HepG2 (cell line): Measurements from ENCODE around the gene SNX21. TPM values are rescaled to one million over a fixed set of nuclear protein-coding genes. Genes with fewer than 3 reads are reported as not detected.
A peak's percentile ranks its signal among the peaks of the same experiment; 100 is the strongest.

Experiments used
- ARNT2 ChIP-seq: sonication (generic); formaldehyde crosslinking; IDR thresholded peaks from 2 replicates; pipeline ENCODE4 v1.8.0; 2022; ENCODE audit warnings: mild to moderate bottlenecking, low read depth, missing genetic modification reagents, moderate library complexity
- CHD4 ChIP-seq: fragments of 200-600 bp; sonication (generic); IDR thresholded peaks from 2 replicates; pipeline ENCODE4 v1.7.0; 2017; ENCODE audit warnings: mild to moderate bottlenecking, low read length, borderline replicate concordance
- CREBL2 ChIP-seq: sonication (generic); formaldehyde crosslinking; IDR thresholded peaks from 2 replicates; pipeline ENCODE4 v1.8.1; 2023; ENCODE audit warnings: missing genetic modification reagents, mild to moderate bottlenecking, borderline replicate concordance
- EHMT2 ChIP-seq: fragments of 200-600 bp; sonication (generic); IDR thresholded peaks from 2 replicates; pipeline ENCODE4 v1.7.0; 2017; ENCODE audit warnings: antibody characterized with exemption, low read depth, low read length, borderline replicate concordance
- FOXA3 ChIP-seq: IDR thresholded peaks from 2 replicates; pipeline ENCODE4 v1.6.1; 2016; ENCODE audit warnings: missing genetic modification reagents, missing compliant biosample characterization
- FOXM1 ChIP-seq: sonication (generic); formaldehyde crosslinking; IDR thresholded peaks from 2 replicates; pipeline ENCODE4 v1.5.0; 2020; ENCODE audit warnings: missing genetic modification reagents
- GATAD2A ChIP-seq: IDR thresholded peaks from 2 replicates; pipeline ENCODE4 v1.6.1; 2016
- HOXD1 ChIP-seq: sonication (generic); formaldehyde crosslinking; IDR thresholded peaks from 2 replicates; pipeline ENCODE4 v1.5.0; 2020; ENCODE audit warnings: missing genetic modification reagents
- ISL2 ChIP-seq: sonication (generic); formaldehyde crosslinking; IDR thresholded peaks from 2 replicates; pipeline ENCODE4 v1.5.0; 2020; ENCODE audit warnings: missing genetic modification reagents
- NR2F1 ChIP-seq, 2 experiments: fragments of 450-650 bp in 1 of 2; formaldehyde crosslinking in 1 of 2; IDR thresholded peaks; 2 replicates each; pipeline versions ENCODE4 v1.5.0 to v1.6.1; 2016 to 2020; ENCODE audit warnings: mild to moderate bottlenecking in 1 of 2, missing compliant biosample characterization in 1 of 2, missing genetic modification reagents in 1 of 2, moderate library complexity in 1 of 2
- PAX8 ChIP-seq: sonication (generic); formaldehyde crosslinking; IDR thresholded peaks from 2 replicates; pipeline ENCODE4 v1.8.0; 2022; ENCODE audit warnings: mild to moderate bottlenecking, missing genetic modification reagents, borderline replicate concordance
- RARA ChIP-seq: IDR thresholded peaks from 2 replicates; pipeline ENCODE4 v1.6.1; 2016; ENCODE audit warnings: missing genetic modification reagents, missing compliant biosample characterization
- SIN3B ChIP-seq: fragments of 150-350 bp; IDR thresholded peaks from 2 replicates; pipeline ENCODE4 v1.6.1; 2014; ENCODE audit warnings: low read length
- SPEN ChIP-seq: sonication (generic); formaldehyde crosslinking; IDR thresholded peaks from 2 replicates; pipeline ENCODE4 v1.5.1; 2020; ENCODE audit warnings: low read depth, mild to moderate bottlenecking, missing genetic modification reagents
- TARDBP ChIP-seq: sonication (generic); formaldehyde crosslinking; IDR thresholded peaks from 2 replicates; pipeline ENCODE4 v1.8.0; 2022; ENCODE audit warnings: mild to moderate bottlenecking, missing genetic modification reagents
- THRA ChIP-seq: sonication (generic); formaldehyde crosslinking; IDR thresholded peaks from 2 replicates; pipeline ENCODE4 v1.4.0; 2020; ENCODE audit warnings: missing genetic modification reagents, borderline replicate concordance
- XBP1 ChIP-seq: sonication (generic); formaldehyde crosslinking; IDR thresholded peaks from 2 replicates; pipeline ENCODE4 v1.5.0; 2020; ENCODE audit warnings: missing genetic modification reagents
- ZNF121 ChIP-seq: sonication (generic); formaldehyde crosslinking; IDR thresholded peaks from 2 replicates; pipeline ENCODE4 v1.5.0; 2020; ENCODE audit warnings: mild to moderate bottlenecking, missing genetic modification reagents
- ZNF136 ChIP-seq: sonication (generic); formaldehyde crosslinking; IDR thresholded peaks from 2 replicates; pipeline ENCODE4 v1.8.1; 2022; ENCODE audit warnings: low read depth, mild to moderate bottlenecking, moderate library complexity, missing genetic modification reagents
- ZNF430 ChIP-seq: sonication (generic); formaldehyde crosslinking; IDR thresholded peaks from 2 replicates; pipeline ENCODE4 v1.9.0; 2021; ENCODE audit warnings: mild to moderate bottlenecking, missing genetic modification reagents
- ZNF619 ChIP-seq: sonication (generic); formaldehyde crosslinking; IDR thresholded peaks from 2 replicates; pipeline ENCODE4 v1.4.0; 2020; ENCODE audit warnings: mild to moderate bottlenecking, missing genetic modification reagents
- ZNF770 ChIP-seq: sonication (generic); formaldehyde crosslinking; IDR thresholded peaks from 2 replicates; pipeline ENCODE4 v1.5.0; 2020; ENCODE audit warnings: mild to moderate bottlenecking, missing genetic modification reagents
- polyA plus RNA-seq, 8 experiments: library from polyadenylated mRNA; depleted of rRNA in 3 of 8; stranded (reverse) in 7 of 8; unstranded in 1 of 8; fragments of >200 nt; fragmentation: Illumina TruSeq in 4 of 8; extraction: Trizol in 4 of 8; gene quantifications; 2 replicates each; pipeline versions ENCODE4 v1.2.1 to v1.2.3, GENCODE V29; 2011 to 2016; ENCODE audit warnings: low read depth in 4 of 8, missing spikeins in 1 of 8, mixed read lengths in 1 of 8; ENCODE audit not compliant: insufficient read depth in 1 of 8
- total RNA-seq, 5 experiments: library from RNA; depleted of rRNA; stranded (reverse); fragments of >200 nt; fragmentation: Illumina TruSeq; extraction: Trizol; gene quantifications; 2 replicates each; pipeline ENCODE4 v1.2.3, GENCODE V29; 2016; ENCODE audit warnings: low read depth in 1 of 5
- TF ChIP-seq, protein P1 (sequence below): sonication (generic); formaldehyde crosslinking; IDR thresholded peaks from 2 replicates; pipeline ENCODE4 v1.4.0; 2020; ENCODE audit warnings: missing genetic modification reagents, mild to moderate bottlenecking, borderline replicate concordance

SNX21 gene
- total and polyA plus RNA-seq, 2 of the 13 experiments (the other 11 are each of a cell fraction or from before 2014, with no cell fraction given): 7.7 to 12.8 TPM

GRCh38 chr20:45890985-45891983 is 57.7 kb downstream of the SNX21 start, which contains the start of the genes CTSA and NEURL2 (continued):
- TF ChIP-seq PAX8 (CRISPR knock-in tag) (peak; percentile 97), CHD4 (no peak), SPEN (CRISPR knock-in tag) (peak; percentile 100), SIN3B (peak; percentile 100), RARA (peak; percentile 100), CREBL2 (CRISPR knock-in tag) (peak; percentile 99), FOXM1 (CRISPR knock-in tag) (no peak; the same call in 1 of the 2 replicates), XBP1 (peak; percentile 91), THRA (peak; percentile 98), ZNF121 (CRISPR knock-in tag) (peak; percentile 90), ISL2 (CRISPR knock-in tag) (peak; percentile 96), GATAD2A (CRISPR knock-in tag) (peak; percentile 97), ZNF770 (CRISPR knock-in tag) (peak; percentile 95), FOXA3 (CRISPR knock-in tag) (peak; percentile 95), ZNF136 (CRISPR knock-in tag) (peak; percentile 98), TARDBP (CRISPR knock-in tag) (peak; percentile 100), NR2F1 (CRISPR knock-in tag; IDR thresholded peaks at IDR 0.05) (peak; percentile 98), ZNF430 (CRISPR knock-in tag) (peak; percentile 100), EHMT2 (peak; percentile 42; the same call in 1 of the 2 replicates), ZNF619 (CRISPR knock-in tag) (peak; percentile 98), ARNT2 (peak; percentile 100), HOXD1 (CRISPR knock-in tag) (peak; percentile 95)
- TF ChIP-seq, protein P1, sequence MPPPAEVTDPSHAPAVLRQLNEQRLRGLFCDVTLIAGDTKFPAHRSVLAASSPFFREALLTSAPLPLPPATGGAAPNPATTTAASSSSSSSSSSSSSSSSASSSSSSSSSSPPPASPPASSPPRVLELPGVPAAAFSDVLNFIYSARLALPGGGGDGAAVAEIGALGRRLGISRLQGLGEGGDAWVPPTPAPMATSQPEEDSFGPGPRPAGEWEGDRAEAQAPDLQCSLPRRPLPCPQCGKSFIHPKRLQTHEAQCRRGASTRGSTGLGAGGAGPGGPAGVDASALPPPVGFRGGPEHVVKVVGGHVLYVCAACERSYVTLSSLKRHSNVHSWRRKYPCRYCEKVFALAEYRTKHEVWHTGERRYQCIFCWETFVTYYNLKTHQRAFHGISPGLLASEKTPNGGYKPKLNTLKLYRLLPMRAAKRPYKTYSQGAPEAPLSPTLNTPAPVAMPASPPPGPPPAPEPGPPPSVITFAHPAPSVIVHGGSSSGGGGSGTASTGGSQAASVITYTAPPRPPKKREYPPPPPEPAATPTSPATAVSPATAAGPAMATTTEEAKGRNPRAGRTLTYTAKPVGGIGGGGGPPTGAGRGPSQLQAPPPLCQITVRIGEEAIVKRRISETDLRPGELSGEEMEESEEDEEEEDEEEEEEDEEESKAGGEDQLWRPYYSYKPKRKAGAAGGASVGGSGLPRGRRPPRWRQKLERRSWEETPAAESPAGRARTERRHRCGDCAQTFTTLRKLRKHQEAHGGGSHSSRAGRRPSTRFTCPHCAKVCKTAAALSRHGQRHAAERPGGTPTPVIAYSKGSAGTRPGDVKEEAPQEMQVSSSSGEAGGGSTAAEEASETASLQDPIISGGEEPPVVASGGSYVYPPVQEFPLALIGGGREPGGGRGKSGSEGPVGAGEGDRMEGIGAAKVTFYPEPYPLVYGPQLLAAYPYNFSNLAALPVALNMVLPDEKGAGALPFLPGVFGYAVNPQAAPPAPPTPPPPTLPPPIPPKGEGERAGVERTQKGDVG (CRISPR knock-in tag): peak; percentile 95
